HG03442 (cell line): ENCODE results near the gene GBP4.
"Not testable (repeated sequence)": the region's sequence is repeated elsewhere in the genome, so short reads cannot be mapped to it uniquely, and the experiment has no call there.

Source experiments
- ATAC-seq: cut with Tn5 transposase; IDR thresholded peaks from one replicate; pipeline ENCODE4 v1.9.1; 2021; ENCODE audit warnings: mild to moderate bottlenecking, moderate library complexity; ENCODE audit not compliant: unreplicated experiment

The GBP4 gene, protein sequence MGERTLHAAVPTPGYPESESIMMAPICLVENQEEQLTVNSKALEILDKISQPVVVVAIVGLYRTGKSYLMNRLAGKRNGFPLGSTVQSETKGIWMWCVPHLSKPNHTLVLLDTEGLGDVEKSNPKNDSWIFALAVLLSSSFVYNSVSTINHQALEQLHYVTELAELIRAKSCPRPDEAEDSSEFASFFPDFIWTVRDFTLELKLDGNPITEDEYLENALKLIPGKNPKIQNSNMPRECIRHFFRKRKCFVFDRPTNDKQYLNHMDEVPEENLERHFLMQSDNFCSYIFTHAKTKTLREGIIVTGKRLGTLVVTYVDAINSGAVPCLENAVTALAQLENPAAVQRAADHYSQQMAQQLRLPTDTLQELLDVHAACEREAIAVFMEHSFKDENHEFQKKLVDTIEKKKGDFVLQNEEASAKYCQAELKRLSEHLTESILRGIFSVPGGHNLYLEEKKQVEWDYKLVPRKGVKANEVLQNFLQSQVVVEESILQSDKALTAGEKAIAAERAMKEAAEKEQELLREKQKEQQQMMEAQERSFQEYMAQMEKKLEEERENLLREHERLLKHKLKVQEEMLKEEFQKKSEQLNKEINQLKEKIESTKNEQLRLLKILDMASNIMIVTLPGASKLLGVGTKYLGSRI

DNA sequence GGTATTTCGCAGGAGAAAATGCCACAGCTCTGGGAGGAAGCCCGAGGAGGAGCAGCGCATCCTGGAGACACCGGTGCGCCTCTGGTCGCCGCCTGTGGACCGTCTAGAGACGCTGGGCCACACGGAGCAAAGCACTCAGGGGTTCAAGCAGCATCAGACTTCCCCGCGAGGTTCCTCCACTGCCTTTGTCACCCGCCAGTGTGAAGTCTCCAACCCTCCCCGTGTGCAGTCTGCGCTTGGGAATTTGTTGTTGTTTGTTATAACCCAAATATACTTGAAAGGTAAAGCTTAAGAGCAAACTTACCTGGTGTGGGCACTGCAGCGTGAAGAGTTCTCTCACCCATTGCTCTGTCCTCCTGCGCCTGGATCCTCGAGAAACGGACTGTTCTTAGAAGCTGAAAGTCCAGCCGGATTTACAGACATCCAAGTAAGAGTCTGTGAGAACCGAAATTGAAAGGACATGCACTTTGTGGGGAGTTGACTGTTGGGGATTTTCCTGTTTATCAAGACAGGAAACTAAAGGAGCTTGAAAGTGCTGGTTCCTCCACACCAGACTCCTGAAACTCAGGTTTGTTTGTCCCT is at the start of gene GBP4:
TSS of gene GBP4 (minus strand) at position 452 of the 582 bp plus-strand sequence. CDS start at position 344, 108 bp downstream.
- ATAC-seq: peak; percentile 35

DNA sequence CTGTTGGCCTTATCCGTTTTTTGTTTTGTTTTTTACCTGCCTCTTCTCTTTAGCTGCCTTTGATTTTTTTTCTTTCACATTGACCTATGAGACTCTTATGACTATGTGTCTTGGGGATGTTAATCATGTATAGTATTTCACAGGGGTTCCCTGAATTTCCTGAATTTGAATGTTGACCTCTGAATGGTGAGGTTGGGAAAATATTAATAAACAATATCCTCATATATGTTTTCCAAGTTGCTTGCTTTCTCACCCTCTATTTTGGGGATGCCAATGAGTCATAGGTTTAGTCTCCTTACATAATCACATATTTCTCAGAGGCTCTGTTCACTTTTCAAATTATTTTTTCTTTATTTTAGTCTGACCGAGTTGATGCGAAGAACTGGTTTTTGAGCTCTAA is 44.3 kb upstream of the GBP4 start:
- ATAC-seq: no peak

DNA sequence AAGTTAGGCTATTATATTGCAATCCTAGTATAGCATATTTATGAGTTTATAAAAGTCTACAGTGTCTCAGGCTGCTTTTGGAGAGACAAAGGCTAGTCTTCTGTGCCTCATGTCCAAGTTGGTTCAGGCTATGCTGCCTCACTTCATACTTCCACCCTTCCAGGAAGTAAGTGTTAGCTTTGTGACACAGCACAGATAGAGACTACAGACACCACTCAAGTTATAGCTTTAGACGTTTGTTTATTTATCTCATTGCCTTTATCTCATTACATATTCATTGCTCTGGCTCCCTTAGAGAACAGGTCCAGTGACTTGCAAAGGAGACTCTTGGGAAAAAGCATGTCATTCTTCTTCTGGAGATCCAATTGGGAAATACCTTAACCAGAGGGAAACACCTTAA is 22.6 kb upstream of the GBP4 start:
- ATAC-seq: no peak

DNA sequence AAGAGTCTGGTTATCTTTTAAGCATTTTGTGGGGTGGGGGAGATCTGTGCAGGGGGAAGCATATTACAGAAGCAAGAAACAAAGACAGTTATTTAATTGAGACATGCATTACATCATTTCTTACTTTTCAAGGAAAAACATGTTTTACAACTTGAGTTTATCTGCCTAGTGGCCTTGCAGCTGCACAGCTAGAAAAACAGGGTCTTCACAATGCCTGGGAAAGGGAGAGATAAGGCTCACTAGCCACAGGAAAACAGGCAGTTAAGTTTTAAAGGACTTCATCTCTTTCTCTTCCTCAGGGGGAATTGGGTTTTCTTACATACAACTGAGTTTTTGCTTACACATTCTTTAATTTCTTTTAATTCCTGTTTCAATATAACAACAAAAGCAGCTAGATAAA is 21.1 kb upstream of the GBP4 start:
- not testable (repeated sequence) for ATAC-seq

DNA sequence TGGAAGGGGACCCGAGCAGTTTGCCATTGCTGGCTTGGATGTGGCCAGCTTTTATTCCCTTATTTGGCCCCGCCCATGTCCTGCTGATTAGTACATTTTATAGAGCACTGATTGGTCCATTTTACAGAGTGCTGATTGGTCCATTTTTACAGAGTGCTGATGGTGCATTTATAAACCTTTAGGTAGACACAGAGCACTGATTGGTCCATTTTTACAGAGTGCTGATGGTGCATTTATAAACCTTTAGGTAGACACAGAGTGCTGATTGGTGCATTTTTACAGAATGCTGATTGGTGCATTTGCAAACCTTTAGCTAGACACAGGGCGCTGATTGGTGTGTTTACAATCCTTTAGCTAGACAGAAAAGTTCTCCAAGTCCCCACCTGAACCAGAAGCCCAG is 20.2 kb upstream of the GBP4 start:
- not testable (repeated sequence) for ATAC-seq

DNA sequence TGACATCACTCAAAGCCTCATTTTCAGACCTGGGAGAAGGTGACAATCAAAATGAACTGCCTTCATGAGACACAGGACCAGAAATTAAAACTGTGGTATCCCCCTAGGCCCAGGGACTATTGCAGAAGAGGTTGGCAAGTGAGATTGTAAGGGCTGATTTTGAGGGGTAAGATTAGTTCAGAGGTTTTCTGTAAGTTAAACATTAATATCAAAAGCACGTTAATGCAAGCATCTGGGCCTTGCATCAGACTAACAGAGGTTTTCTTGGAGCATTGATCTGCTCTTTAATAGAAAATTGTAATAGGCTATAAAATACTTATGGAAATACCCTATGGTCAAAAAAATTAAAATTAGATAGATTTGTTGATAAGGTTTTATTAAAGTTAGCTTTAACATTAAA is 14.6 kb upstream of the GBP4 start:
- ATAC-seq: no peak

DNA sequence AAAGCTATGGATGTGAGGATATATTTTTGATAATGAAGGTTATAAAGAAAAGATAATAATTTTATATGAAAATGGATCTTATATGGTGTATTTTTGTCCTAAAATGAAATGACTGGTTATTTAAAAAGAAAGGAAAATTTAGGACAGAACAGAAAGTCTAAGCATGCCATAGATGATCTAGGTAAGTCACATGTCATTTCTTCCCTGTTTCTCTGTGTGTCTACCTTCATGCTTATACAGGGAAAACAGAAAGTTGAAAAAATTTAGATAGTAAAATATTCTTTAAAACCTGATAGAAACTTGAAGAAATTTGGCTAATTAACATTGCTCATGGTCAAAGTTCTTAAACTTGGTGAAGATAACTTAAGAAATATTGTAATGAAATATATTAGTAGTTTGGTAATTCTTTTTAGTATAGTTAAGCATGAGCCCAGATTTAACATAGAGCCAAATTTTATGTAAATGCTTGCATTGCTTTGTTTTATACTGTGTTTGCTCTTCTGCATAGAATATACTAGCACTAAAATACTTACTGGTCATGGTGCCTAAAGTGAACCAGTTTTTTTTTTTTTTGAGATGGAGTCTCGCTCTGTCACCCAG is 12.4 kb upstream of the GBP4 start:
- ATAC-seq: no peak

DNA sequence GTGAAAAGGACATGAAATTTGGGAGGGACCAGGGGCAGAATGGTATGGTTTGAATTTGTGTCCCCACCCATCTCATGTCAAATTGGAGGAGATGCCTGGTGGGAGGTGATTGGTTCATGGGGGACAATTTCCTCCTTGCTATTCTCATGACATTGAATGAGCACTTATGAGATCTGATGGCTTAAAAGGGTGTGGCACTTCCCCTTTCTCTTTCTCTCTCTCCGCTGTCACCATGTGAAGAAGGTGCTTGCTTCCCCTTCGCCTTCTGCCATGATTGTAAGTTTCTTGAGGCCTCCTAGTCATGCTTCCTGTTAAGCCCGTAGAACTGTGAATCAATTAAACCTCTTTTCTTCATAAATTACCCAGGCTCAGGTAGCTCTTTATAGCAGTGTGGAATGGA is 7.6 kb upstream of the GBP4 start:
- no peak for ATAC-seq

DNA sequence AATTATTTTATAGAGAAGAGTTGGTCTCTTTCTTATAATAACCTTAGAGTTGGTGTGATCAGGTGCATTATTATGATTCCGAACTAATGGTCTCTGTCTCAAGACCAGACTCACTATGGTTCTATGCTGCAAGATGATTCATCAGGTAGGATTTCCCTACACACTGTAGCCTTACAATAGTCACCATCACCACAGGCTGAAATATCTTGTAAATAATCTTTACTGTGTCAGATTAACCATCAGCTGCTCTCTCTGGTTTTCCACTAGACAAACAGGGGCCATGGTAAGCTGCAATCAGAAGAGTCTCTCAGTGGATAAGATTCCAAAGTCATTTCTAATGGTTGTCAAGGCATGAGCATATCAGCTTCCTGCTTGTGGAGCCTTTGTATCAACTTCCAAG is 4.4 kb upstream of the GBP4 start:
- no peak for ATAC-seq

DNA sequence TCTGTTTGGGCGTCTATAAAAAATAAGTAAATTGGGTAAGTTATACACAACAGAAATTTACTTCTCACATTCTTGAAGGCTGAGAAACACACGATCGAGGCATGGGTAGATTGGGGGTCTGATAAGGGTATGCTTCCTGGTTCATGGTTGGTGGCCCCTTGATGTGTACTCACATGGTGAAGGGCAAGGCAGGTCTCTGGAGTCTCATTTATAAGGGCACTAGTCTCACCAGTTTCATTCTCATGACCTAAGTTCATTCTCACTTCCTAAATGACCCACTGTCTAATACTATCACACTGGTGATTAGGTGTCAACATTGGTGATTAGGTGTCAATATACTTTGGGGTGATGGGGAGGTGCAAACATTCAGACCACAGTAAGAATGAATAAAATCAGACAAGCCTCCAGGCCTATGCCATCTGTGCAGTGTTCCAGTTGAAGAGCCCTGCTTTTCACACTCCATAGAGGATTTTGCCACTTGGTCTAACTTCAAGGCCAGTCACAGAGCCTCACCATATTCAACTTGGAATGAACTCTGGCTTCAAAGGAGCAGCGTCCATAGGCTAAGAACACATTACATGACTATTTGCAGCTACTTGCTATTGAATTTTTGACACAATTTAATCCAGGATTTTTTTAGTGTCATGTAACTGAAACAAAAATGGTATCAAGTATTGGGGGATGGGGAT is 2.5 kb upstream of the GBP4 start:
- ATAC-seq: peak; percentile 75

DNA sequence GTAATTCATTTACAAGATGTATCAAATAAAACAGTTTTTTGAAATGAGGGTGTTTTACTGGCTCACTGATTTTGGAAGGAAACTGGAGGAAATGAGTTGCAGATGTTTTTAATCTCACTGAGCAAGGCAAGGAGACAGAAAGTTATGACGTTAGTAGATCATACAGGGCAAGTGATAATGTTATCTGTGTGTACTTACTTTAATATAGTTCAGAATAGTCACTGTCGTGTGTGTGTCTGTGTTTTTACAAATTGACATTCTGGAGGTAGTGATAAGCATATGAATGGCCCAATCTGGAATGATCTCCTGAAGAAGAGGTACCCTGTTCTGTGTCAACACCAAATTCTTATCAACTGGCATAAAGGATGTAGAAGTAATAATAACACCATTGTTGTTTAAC is 1.9 kb upstream of the GBP4 start:
- ATAC-seq: no peak

DNA sequence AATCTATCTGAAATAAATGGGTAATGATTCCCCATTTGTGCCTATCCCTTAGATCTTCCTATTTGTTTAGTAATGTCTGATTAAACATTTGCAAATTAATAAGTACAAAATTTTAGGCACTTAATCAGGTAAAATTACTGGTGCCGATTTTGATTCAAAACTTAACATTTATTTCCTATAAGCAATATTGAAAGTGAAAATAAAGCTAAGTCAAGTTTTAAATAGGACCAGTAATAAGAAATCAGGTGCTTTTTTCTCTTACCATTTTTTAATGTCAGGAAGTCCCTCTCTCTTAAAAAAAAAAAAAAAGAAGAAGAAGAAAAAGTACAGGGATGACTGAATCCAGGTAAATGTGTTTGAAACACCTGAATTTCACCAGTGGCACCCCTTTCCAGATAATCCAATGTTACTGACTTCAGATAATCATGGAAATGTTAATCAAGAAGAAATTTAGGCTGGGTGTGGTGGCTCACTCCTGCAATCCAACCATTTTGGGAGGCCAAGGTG is 836 bp upstream of the GBP4 start:
- ATAC-seq: no peak

DNA sequence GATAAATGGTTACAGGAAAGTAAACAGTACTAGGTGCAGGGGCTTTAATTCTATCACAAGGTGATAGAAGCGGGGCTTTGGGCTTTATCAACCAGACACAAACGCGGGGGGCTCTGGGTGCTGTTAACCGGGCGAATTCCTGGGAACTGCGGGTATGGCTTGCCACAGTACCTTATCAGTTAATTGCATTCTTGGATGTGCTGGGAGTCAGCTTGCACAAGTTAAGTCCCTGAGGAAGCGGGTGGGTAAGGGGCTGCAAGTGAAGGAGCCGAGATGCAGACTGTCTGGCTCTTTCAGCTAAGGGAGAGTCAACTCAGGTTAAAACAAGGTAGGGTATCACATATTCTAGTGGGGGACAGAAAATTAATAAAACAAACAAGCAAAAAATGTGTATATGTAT is 661 bp downstream of the GBP4 start:
- no peak for ATAC-seq

DNA sequence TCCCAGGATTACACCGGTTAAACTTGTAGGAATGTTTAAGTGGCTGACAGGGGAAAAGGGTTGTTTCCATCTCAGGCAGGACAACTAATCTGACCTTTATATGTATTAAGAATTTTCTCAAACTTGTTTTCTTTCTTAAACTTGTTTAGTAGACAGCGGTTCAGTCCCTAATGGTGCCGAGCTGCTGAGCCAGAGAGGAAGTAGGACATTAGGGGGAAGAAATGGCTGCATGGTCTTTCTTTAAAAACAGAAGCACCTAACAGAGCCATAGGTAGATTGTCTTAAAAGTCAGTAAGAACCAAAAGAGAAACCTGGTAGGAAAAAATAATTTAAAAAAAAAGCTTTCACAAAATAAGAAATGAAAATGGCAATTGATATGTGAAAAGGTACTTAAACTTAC is 3.3 kb downstream of the GBP4 start:
- ATAC-seq: no peak

DNA sequence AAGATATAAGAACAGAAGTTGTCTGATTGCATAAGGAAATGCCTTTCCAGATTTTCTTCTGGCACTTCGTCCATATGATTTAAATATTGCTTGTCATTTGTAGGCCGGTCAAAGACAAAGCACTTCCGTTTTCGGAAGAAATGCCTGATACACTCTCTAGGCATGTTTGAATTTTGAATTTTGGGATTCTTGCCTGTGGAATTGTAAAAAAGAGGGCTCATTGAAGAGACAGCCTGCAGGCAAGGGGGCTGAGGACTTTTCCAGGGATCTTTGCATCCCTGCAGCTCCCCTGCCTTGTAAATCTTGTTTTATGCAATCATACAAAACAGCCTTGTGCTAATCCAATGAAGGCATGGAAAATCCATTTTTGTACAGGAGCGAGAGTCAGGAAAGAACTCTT is 7.4 kb downstream of the GBP4 start:
- no peak for ATAC-seq

DNA sequence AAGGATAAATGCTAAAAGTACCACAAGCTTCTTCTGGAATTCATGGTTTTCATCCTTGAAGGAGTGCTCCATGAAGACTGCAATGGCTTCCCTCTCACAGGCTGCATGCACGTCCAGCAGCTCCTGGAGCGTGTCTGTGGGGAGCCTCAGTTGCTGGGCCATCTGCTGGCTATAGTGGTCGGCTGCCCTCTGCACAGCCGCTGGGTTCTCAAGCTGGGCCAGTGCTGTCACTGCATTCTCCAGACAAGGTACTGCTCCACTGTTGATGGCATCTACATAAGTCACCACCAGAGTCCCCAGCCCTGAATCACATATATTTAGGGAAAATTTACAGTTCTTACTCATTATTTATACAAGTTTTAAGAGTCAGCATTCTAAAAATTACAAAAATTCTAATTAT is 8.7 kb downstream of the GBP4 start:
- no peak for ATAC-seq

DNA sequence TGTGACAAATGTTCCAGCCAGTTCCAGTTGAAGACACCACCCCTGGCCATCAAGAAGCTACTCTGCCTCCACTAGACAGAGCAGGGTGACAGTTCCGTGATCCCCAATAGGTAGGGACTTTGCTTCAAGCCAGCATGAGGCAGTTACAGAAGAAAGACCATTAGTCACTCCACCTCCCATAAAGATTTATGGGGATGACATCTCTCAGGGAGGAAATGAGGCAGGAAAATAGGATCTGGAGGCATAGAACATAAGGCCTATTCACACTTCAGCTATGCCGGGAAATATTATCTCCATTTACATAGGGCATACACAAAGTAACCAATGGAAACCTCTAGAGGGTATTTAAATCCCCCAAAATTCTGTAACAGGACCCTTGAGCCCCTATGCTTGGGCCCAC is 19.4 kb downstream of the GBP4 start:
- no peak for ATAC-seq

DNA sequence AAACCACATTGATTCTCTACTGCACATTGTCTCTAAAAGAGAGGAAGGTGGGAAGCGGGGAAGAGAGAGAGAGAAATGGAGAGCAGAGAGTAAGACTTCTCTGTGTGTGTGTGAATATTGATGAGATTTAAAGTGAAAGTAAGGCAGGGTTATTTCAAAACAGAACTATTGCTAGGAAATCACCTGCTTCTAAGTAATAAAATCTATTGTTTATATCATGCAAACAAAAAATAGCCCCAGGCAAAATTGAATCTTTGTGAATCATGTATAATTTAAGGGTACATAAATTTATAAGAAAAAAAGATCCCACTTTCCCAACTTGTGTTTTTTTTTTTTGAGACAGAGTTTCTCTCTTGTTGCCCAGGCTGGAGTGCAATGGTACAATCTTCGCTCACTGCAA is 21.8 kb downstream of the GBP4 start:
- ATAC-seq: no peak

DNA sequence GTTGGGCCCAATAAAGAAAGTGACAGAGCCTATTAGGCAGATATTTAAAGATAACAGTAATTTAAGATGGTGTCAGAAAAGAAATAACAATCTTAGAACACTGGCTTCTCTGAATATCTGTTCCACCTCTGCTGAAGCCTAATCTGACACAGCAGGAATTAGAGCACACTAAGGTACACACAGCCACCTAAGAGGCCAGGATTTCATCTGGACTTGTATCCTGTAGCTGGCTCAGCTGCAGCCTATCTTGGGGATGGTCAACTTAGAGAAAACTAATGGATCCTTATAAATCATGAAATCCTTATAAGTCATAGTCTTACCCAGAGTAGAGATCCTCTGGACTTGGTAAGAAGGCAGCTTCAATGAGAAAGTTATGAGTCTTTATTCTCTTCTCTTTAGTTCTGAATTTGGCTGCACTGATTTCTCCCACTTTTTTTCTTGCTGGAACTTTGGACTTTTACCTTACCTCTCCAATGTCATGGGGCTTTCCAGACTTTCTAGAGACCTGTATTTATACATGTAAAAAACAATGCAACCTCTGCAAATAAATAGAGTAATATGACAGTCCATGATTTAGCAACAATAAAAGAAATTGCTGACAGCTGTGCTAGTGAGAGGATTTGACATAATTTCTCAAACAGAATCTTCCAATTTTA is 23.0 kb downstream of the GBP4 start, which contains the start of gene GBP7:
TSS of gene GBP7 (minus strand) at position 403 of the 656 bp plus-strand sequence. CDS start 4,068 bp downstream, outside the sequence.
- no peak for ATAC-seq

DNA sequence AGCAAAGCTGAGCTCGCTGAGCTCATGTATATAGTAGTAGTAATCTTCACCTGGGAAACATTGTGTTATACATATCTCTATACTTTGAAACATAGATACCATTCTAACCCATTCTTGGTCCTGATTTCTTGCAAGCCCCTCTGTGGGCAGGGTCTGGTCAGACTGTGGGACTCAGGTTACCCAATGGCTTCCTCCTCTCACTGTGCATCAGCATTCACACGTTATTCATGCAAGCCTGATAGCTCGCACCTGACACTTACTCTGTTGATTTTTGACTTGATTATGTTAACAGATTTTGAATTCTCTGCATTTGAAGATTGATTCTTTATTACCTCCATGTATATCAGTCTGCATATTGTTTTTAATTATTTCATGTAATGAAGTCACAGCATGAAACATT is 24.3 kb downstream of the GBP4 start:
- ATAC-seq: no peak
